Natural killer cell (primary cell): ENCODE results near the gene POLD4. TPM values are rescaled to one million over a fixed set of nuclear protein-coding genes. Genes with fewer than 3 reads are reported as not detected.
A peak's percentile ranks its signal among the peaks of the same experiment; 100 is the strongest.

Experiments
- ATAC-seq, 3 donors: fragments of 150-1000 bp in 2 of 3; fragments of 200-7000 bp in 1 of 3; cut with Tn5 transposase; 1 replicate in 1 of 3; 2 replicates in 2 of 3; pipeline ENCODE4 v1.10.0; 2021; ENCODE audit warnings: mild to moderate bottlenecking in 2 of 3, moderate library complexity in 2 of 3
- DNase-seq, 2 donors: peaks; one replicate each; pipeline versions ENCODE4 v3.0.0 to v3.0.0-alpha.2; 2013 to 2021; ENCODE audit warnings: mixed read lengths in 1 of 2
- H3K27ac ChIP-seq: one replicate; pipeline ENCODE4 v1.5.1; 2013; ENCODE audit warnings: mild to moderate bottlenecking, low read length
- H3K27me3 ChIP-seq: one replicate; pipeline ENCODE4 v1.6.1; 2013; ENCODE audit warnings: low read length; ENCODE audit not compliant: control insufficient read depth, insufficient read depth
- H3K36me3 ChIP-seq: one replicate; pipeline ENCODE4 v1.6.1; 2013; ENCODE audit warnings: low read length; ENCODE audit not compliant: control insufficient read depth, insufficient read depth
- H3K4me1 ChIP-seq: one replicate; pipeline ENCODE4 v1.6.1; 2013; ENCODE audit warnings: low read length; ENCODE audit not compliant: control insufficient read depth, insufficient read depth
- H3K4me3 ChIP-seq: one replicate; pipeline ENCODE4 v1.5.1; 2013; ENCODE audit warnings: low read length
- H3K9me3 ChIP-seq: one replicate; pipeline ENCODE4 v1.6.1; 2013; ENCODE audit warnings: low read length; ENCODE audit not compliant: control insufficient read depth, insufficient read depth
- H3K27ac Mint-ChIP-seq, 2 donors: one replicate each; pipeline ENCODE4 v1.8.0; 2022; ENCODE audit warnings: mild to moderate bottlenecking in 2 of 2, mixed read lengths in 2 of 2, moderate library complexity in 1 of 2
- H3K27me3 Mint-ChIP-seq, 2 donors: one replicate each; pipeline ENCODE4 v1.8.0; 2022; ENCODE audit warnings: low read depth in 2 of 2, mixed read lengths in 2 of 2
- H3K36me3 Mint-ChIP-seq: one replicate; pipeline ENCODE4 v1.8.0; 2022; ENCODE audit warnings: mixed read lengths
- H3K4me1 Mint-ChIP-seq, 2 donors: one replicate each; pipeline ENCODE4 v1.8.0; 2022; ENCODE audit warnings: mixed read lengths in 2 of 2
- H3K4me3 Mint-ChIP-seq: one replicate; pipeline ENCODE4 v1.8.0; 2022; ENCODE audit warnings: mild to moderate bottlenecking, moderate library complexity, mixed read lengths
- H3K9me3 Mint-ChIP-seq, 2 donors: one replicate each; pipeline ENCODE4 v1.8.0; 2022; ENCODE audit warnings: mixed read lengths in 2 of 2
- WGBS: methylation state at CpG from one replicate; pipeline ENCODE4 v1.1.7; 2013; ENCODE audit warnings: missing lambda C conversion rate; ENCODE audit not compliant: insufficient coverage; 5-methylcytosine and 5-hydroxymethylcytosine counted together
- intact Hi-C: fragments of 100-400 bp; cut with micrococcal nuclease; formaldehyde crosslinking; loops from one replicate; pipeline ENCODE4 v1.14.2; 2022
- total RNA-seq, 4 donors: library from RNA; stranded (reverse); fragments of 120-200 nt in 1 of 4; gene quantifications; one replicate each; pipeline versions ENCODE4 v1.2.3 to v1.2.4, GENCODE V29; 2013 to 2022
- TF ChIP-seq, protein P1 (sequence below): fragments of 200-600 bp; IDR thresholded peaks from one replicate; pipeline ENCODE4 v1.8.0; 2022; ENCODE audit warnings: antibody characterized with exemption

The POLD4 gene
- total RNA-seq, 3 donors from 2014 or later (not counting 1 experiment from before 2014, with no cell fraction given), result 45.8 to 63.7 (median 60.5) TPM

GRCh38 chr11:67375320-67376055, 22.1 kb upstream of the POLD4 start:
- no peaks in the 10 kb centered on the region for H3K36me3 Mint-ChIP-seq
- DNase-seq, result no peak
- TF ChIP-seq, protein P1, sequence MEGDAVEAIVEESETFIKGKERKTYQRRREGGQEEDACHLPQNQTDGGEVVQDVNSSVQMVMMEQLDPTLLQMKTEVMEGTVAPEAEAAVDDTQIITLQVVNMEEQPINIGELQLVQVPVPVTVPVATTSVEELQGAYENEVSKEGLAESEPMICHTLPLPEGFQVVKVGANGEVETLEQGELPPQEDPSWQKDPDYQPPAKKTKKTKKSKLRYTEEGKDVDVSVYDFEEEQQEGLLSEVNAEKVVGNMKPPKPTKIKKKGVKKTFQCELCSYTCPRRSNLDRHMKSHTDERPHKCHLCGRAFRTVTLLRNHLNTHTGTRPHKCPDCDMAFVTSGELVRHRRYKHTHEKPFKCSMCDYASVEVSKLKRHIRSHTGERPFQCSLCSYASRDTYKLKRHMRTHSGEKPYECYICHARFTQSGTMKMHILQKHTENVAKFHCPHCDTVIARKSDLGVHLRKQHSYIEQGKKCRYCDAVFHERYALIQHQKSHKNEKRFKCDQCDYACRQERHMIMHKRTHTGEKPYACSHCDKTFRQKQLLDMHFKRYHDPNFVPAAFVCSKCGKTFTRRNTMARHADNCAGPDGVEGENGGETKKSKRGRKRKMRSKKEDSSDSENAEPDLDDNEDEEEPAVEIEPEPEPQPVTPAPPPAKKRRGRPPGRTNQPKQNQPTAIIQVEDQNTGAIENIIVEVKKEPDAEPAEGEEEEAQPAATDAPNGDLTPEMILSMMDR, result no peak
- Histone ChIP-seq H3K4me3 (no peak overlapping the region), H3K27me3 (peaks cover 3% of the 10 kb centered on the region), H3K27ac (no peak overlapping the region), H3K4me1 (peaks cover 35% of the 10 kb centered on the region), H3K9me3 (no peaks in the 10 kb centered on the region), H3K36me3 (no peaks in the 10 kb centered on the region)
- H3K4me1 Mint-ChIP-seq, result peaks cover 25 to 36% of the 10 kb centered on the region in 2 donors
- intact Hi-C loops, result no loop called here
- no peak for ATAC-seq
- WGBS, result 68% methylated on average over 13 of the region's 15 CpGs
- no peak overlapping the region for H3K27ac Mint-ChIP-seq
- no peaks in the 10 kb centered on the region for H3K27me3 Mint-ChIP-seq
- H3K4me3 Mint-ChIP-seq, result peak overlapping the region; percentile 37
- no peaks in the 10 kb centered on the region for H3K9me3 Mint-ChIP-seq

DNA sequence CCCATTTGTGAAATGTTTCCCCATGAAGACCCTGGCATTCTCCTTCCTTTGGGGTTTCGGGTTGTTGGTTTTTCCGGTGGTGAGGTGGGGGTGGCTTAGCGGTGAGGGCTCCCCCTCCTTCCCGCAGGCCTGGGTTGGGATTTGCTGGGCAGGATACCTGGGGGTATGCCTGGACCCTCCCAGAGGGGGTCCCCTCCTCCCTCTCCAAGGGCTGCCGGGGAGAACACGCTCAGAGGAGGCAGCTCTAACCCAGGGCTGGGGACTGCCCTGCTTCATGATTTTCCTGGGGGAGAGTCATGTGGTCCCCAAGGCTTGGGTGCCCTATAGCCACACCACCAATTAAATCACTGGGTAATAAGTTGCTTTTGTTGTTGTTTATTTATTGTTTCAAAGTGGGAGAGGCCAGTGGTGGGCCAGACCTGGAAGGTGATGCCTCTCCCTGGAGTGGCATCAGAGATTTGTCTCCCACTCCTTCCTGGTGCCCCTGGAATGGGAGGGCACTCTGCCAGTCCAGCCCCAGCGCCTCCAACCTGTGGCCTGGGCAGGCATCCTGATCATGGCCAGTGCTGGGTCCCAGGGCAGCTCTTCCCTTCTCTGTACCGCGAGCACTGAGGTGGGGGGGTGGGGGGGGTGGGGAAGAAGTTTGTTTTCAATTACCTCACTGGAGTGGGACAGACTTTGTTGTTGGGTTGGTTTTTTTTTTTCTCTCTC, 21.4 kb upstream of the POLD4 start:
- Mint-ChIP-seq H3K36me3 (no peaks in the 10 kb centered on the region), H3K9me3 (no peaks in the 10 kb centered on the region), H3K27me3 (no peaks in the 10 kb centered on the region), H3K4me3 (peak overlapping the region; percentile 17), H3K27ac (peak overlapping the region in 1 of 2 donors; percentile 89), H3K4me1 (peaks cover 28 to 40% of the 10 kb centered on the region in 2 donors)
- DNase-seq, result no peak
- H3K4me1 ChIP-seq, result peaks cover 41% of the 10 kb centered on the region
- no peaks in the 10 kb centered on the region for H3K9me3 ChIP-seq
- TF ChIP-seq, protein P1, result no peak
- no peak overlapping the region for H3K4me3 ChIP-seq
- ATAC-seq, result no peak
- H3K27ac ChIP-seq, result peak overlapping the region; percentile 43
- peaks cover 3% of the 10 kb centered on the region for H3K27me3 ChIP-seq
- no peaks in the 10 kb centered on the region for H3K36me3 ChIP-seq
- 43% methylated on average over 5 of the region's 9 CpGs for WGBS
- intact Hi-C loops, result loop anchor here (5.0 kb wide), 2 partner anchors 87 to 107 kb away; partner anchors contain the start of genes ANKRD13D and GRK2

DNA sequence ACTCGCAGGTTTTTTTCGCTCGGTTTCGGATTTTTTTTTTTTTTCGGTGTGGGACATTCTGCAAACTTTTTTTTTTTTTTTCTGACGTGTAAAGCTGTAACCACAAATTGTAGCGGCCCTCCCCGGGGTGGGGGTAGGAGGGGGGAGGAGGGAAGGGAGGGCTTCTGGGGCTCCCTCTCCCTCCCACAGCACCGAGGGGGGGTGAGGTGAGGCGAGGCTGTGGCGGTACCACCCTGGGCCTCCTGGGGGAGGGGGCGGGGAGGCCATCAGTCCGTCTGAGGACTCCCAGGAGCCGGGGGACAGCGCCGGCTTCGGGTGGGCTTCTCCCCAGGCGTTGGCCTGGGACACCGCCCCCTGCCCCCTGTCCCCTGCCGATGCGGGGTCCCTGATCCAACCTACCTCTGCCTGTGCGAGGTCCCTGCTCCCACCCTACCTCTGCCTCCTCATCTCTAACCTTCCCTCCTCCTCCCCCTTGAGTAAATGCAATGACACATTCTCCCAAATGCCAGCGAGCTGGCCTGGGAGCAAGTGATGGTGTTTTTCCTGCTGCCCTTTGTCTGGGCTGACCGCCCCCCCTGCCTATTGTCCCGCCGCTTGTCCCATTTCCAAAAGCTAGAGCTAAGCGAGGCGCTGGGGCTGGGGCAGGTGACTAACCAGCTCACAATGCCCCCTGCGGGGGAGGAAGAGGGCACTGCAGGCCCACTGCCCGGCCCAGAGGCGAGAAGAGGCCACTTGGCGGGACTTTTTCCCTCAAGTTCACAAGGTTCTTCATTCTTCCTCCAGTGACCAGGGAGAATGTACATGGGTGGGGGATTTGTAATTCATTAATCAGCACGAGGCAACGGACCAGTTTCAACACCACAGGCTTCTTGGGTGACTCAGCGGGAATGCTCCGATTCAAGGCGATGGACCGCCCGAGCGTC, 20.6 kb upstream of the POLD4 start:
- Histone ChIP-seq H3K4me3 (peak overlapping the region; percentile 41), H3K27me3 (peaks cover 3% of the 10 kb centered on the region), H3K4me1 (peaks cover 50% of the 10 kb centered on the region), H3K9me3 (no peaks in the 10 kb centered on the region), H3K27ac (peak overlapping the region; percentile 43), H3K36me3 (no peaks in the 10 kb centered on the region)
- TF ChIP-seq, protein P1, result peak; percentile 35
- Mint-ChIP-seq H3K27ac (peak overlapping the region; percentile 88 to 89), H3K36me3 (no peaks in the 10 kb centered on the region), H3K4me3 (peak overlapping the region; percentile 97), H3K9me3 (no peaks in the 10 kb centered on the region), H3K27me3 (no peaks in the 10 kb centered on the region), H3K4me1 (peaks cover 36 to 46% of the 10 kb centered on the region in 2 donors)
- intact Hi-C loops, result loop anchor here (5.0 kb wide), 2 partner anchors 87 to 107 kb away; partner anchors contain the start of genes ANKRD13D and GRK2
- DNase-seq (peak; percentile 68 to 91), ATAC-seq (peak; percentile 76 to 83 (median 76))
- 7% methylated on average over 34 of the region's 40 CpGs for WGBS
